HUES6 (cell line): ENCODE results near the gene DDC.
A peak's percentile ranks its signal among the peaks of the same experiment; 100 is the strongest.
"Not testable (repeated sequence)": the region's sequence is repeated elsewhere in the genome, so short reads cannot be mapped to it uniquely, and the experiment has no call there.

Experiments used
- H3K27ac ChIP-seq: 2 replicates; pipeline ENCODE4 v1.7.0; 2013; ENCODE audit warnings: low read depth, mild to moderate bottlenecking, low read length, inconsistent platforms
- H3K27me3 ChIP-seq: 2 replicates; pipeline ENCODE4 v1.6.1; 2013; ENCODE audit warnings: low read length; ENCODE audit not compliant: control insufficient read depth, insufficient read depth
- H3K36me3 ChIP-seq: 2 replicates; pipeline ENCODE4 v1.6.1; 2013; ENCODE audit warnings: low read length; ENCODE audit not compliant: control insufficient read depth, insufficient read depth
- H3K4me1 ChIP-seq: 2 replicates; pipeline ENCODE4 v1.6.1; 2013; ENCODE audit warnings: low read length; ENCODE audit not compliant: control insufficient read depth, insufficient read depth
- H3K4me3 ChIP-seq: 2 replicates; pipeline ENCODE4 v1.5.1; 2013; ENCODE audit warnings: low read depth, low read length
- H3K9ac ChIP-seq: one replicate; pipeline ENCODE4 v1.6.1; 2013; ENCODE audit warnings: mild to moderate bottlenecking, low read length
- H3K9me3 ChIP-seq: 2 replicates; pipeline ENCODE4 v1.6.1; 2013; ENCODE audit warnings: low read depth, low read length; ENCODE audit not compliant: control insufficient read depth, insufficient read depth

The DDC gene

GRCh38 chr7:50466815-50467585 lies 98.2 kb downstream of the DDC start:
- Histone ChIP-seq H3K4me3 (no peak overlapping the region), H3K9me3 (no peaks in the 10 kb centered on the region), H3K9ac (no peak overlapping the region), H3K27me3 (peaks cover 22% of the 10 kb centered on the region), H3K4me1 (peaks cover 3% of the 10 kb centered on the region; the same call in 1 of the 2 replicates), H3K27ac (no peak overlapping the region), H3K36me3 (no peaks in the 10 kb centered on the region)

- no peaks in the 10 kb centered on the region for H3K36me3 ChIP-seq
- H3K9ac ChIP-seq = no peak overlapping the region
- no peak overlapping the region for H3K27ac ChIP-seq
- no peak overlapping the region for H3K4me3 ChIP-seq
- H3K9me3 ChIP-seq = peaks cover 6% of the 10 kb centered on the region
- peaks cover 15% of the 10 kb centered on the region for H3K27me3 ChIP-seq
- H3K4me1 ChIP-seq = peaks cover 3% of the 10 kb centered on the region; the same call in 1 of the 2 replicates
Measured at GRCh38 chr7:50463035-50463434, 102.2 kb downstream of the DDC start.

GRCh38 chr7:50462361-50462760 lies 102.8 kb downstream of the DDC start:
- Histone ChIP-seq H3K27ac (no peak overlapping the region), H3K27me3 (peaks cover 10% of the 10 kb centered on the region), H3K9me3 (peaks cover 11% of the 10 kb centered on the region), H3K36me3 (no peaks in the 10 kb centered on the region), H3K9ac (no peak overlapping the region), H3K4me3 (no peak overlapping the region), H3K4me1 (no peaks in the 10 kb centered on the region)

- Histone ChIP-seq H3K9me3 (peaks cover 11% of the 10 kb centered on the region), H3K27me3 (peaks cover 3% of the 10 kb centered on the region), H3K9ac (no peak overlapping the region), H3K4me3 (no peak overlapping the region), H3K36me3 (no peaks in the 10 kb centered on the region), H3K27ac (no peak overlapping the region), H3K4me1 (no peaks in the 10 kb centered on the region)
Measured at GRCh38 chr7:50461695-50462094, 103.5 kb downstream of the DDC start.

- not testable (repeated sequence) for H3K9ac ChIP-seq, H3K4me1 ChIP-seq, H3K4me3 ChIP-seq, H3K36me3 ChIP-seq, H3K27me3 ChIP-seq, H3K27ac ChIP-seq
- H3K9me3 ChIP-seq = peaks cover 11% of the 10 kb centered on the region
Measured at GRCh38 chr7:50459183-50459582, 106.0 kb downstream of the DDC start.

GRCh38 chr7:50458651-50459050 lies 106.6 kb downstream of the DDC start:
- H3K9me3 ChIP-seq = peaks cover 11% of the 10 kb centered on the region
- not testable (repeated sequence) for H3K9ac ChIP-seq, H3K27ac ChIP-seq, H3K36me3 ChIP-seq, H3K27me3 ChIP-seq, H3K4me3 ChIP-seq, H3K4me1 ChIP-seq

GRCh38 chr7:50456371-50457123 lies 108.7 kb downstream of the DDC start:
- no peak overlapping the region for H3K9ac ChIP-seq
- H3K36me3 ChIP-seq = no peaks in the 10 kb centered on the region
- H3K9me3 ChIP-seq = peaks cover 11% of the 10 kb centered on the region
- no peak overlapping the region for H3K27ac ChIP-seq
- no peaks in the 10 kb centered on the region for H3K4me1 ChIP-seq
- H3K27me3 ChIP-seq = no peaks in the 10 kb centered on the region
- no peak overlapping the region for H3K4me3 ChIP-seq

GRCh38 chr7:50455658-50456057 lies 109.5 kb downstream of the DDC start:
- no peaks in the 10 kb centered on the region for H3K36me3 ChIP-seq
- H3K27ac ChIP-seq = no peak overlapping the region
- H3K27me3 ChIP-seq = peaks cover 4% of the 10 kb centered on the region; the same call in 1 of the 2 replicates
- H3K9ac ChIP-seq = no peak overlapping the region
- H3K4me1 ChIP-seq = no peaks in the 10 kb centered on the region
- no peak overlapping the region for H3K4me3 ChIP-seq
- H3K9me3 ChIP-seq = peaks cover 11% of the 10 kb centered on the region

GRCh38 chr7:50454968-50455367 lies 110.2 kb downstream of the DDC start:
- Histone ChIP-seq H3K27ac (no peak overlapping the region), H3K27me3 (peaks cover 5% of the 10 kb centered on the region; the same call in 1 of the 2 replicates), H3K4me1 (no peaks in the 10 kb centered on the region; the same call in 1 of the 2 replicates), H3K9me3 (peaks cover 11% of the 10 kb centered on the region), H3K9ac (no peak overlapping the region), H3K36me3 (no peaks in the 10 kb centered on the region), H3K4me3 (no peak overlapping the region)

- Histone ChIP-seq H3K27me3 (peaks cover 5% of the 10 kb centered on the region; the same call in 1 of the 2 replicates), H3K9me3 (no peaks in the 10 kb centered on the region), H3K27ac (no peak overlapping the region), H3K4me1 (peaks cover 9% of the 10 kb centered on the region), H3K36me3 (peaks cover 13% of the 10 kb centered on the region), H3K9ac (peak overlapping the region; percentile 81), H3K4me3 (peak overlapping the region; percentile 84)
Measured at GRCh38 chr7:50450590-50451032, 114.6 kb downstream of the DDC start.
